Skin of body (tissue), 3 donors: ENCODE measurements around the gene LRCH2. TPM values are rescaled to one million over a fixed set of nuclear protein-coding genes. Genes with fewer than 3 reads are reported as not detected.

Experiments
- DNase-seq: peaks from one replicate; lab custom pipeline; 2025; lab: John Stamatoyannopoulos, UW
- small RNA-seq: library from RNA; depleted of rRNA; stranded (forward); fragments of <200 nt; gene quantifications from one replicate; pipeline ENCODE3, GENCODE V24; 2014; ENCODE audit warnings: low replicate concordance
- total RNA-seq: library from RNA; depleted of rRNA; stranded (reverse); fragments of >200 nt; gene quantifications from one replicate; pipeline ENCODE4 v1.2.3, GENCODE V29; 2014

Gene LRCH2
- total RNA-seq, 1 donor from 2014 or later: 4.7 TPM

GRCh38 chrX:115065304-115065703 is 168.6 kb downstream of the LRCH2 start:
- DNase-seq: no peak

Small RNAs within 50 kb of the gene (small RNA-seq; reads per million reads assigned to genes)
- not detected for gene RF00019
- 15.5 reads per million, percentile 93 among the genes with 10 or more reads in this experiment for gene SNORA35B

Other genes starting within 250 kb of the LRCH2 start
- not detected for gene IL13RA2, start 216.5 kb downstream of the LRCH2 start, total RNA-seq
- not detected for gene RBMXL3, start 44.7 kb downstream of the LRCH2 start, total RNA-seq
- not detected for gene LUZP4, start 55.6 kb upstream of the LRCH2 start, total RNA-seq